Keratinocyte (primary cell): Measurements from ENCODE around the gene CKS1B. TPM values are rescaled to one million over a fixed set of nuclear protein-coding genes. Genes with fewer than 3 reads are reported as not detected.

Source experiments
- DNase-seq: peaks from one replicate; pipeline ENCODE4 v3.0.0-alpha.2; 2011; ENCODE audit warnings: low read depth, missing footprints, low spot score
- FAIRE-seq: peaks from 2 replicates; lab custom pipeline; 2011; peaks lifted over from hg19 to GRCh38; lab: Jason Lieb, UNC
- H2AFZ ChIP-seq: 2 replicates; pipeline ENCODE4 v1.6.0; 2012; ENCODE audit warnings: low read length, control low read depth, inconsistent platforms; ENCODE audit not compliant: control insufficient read depth
- H3K27ac ChIP-seq: 2 replicates; pipeline ENCODE4 v1.5.1; 2011; ENCODE audit warnings: low read length; ENCODE audit not compliant: control insufficient read depth, insufficient read depth
- H3K27me3 ChIP-seq: 3 replicates; pipeline ENCODE4 v1.6.0; 2011; ENCODE audit warnings: low read length; ENCODE audit not compliant: control insufficient read depth, insufficient read depth; ENCODE audit errors: extremely low read depth
- H3K36me3 ChIP-seq, 2 experiments: 2 replicates in 1 of 2; 3 replicates in 1 of 2; pipeline ENCODE4 v1.5.1; 2011; ENCODE audit warnings: low read length in 2 of 2, mild to moderate bottlenecking in 1 of 2; ENCODE audit not compliant: control insufficient read depth in 2 of 2, insufficient read depth in 2 of 2; ENCODE audit errors: extremely low read depth in 1 of 2
- H3K4me1 ChIP-seq: 3 replicates; pipeline ENCODE4 v1.5.1; 2011; ENCODE audit warnings: low read length; ENCODE audit not compliant: control insufficient read depth, insufficient read depth; ENCODE audit errors: extremely low read depth
- H3K4me2 ChIP-seq: 3 replicates; pipeline ENCODE4 v1.6.0; 2011; ENCODE audit warnings: low read depth, low read length; ENCODE audit not compliant: control insufficient read depth, insufficient read depth; ENCODE audit errors: extremely low read depth
- H3K4me3 ChIP-seq, 3 experiments: fragments of 200-600 bp in 1 of 3; sonication (generic) in 1 of 3; 2 replicates in 2 of 3; 3 replicates in 1 of 3; pipeline ENCODE4 v1.5.1; 2011 to 2016; ENCODE audit warnings: low read length in 3 of 3, mild to moderate bottlenecking in 3 of 3, control low read depth in 2 of 3, inconsistent platforms in 1 of 3, low read depth in 1 of 3, mixed read lengths in 1 of 3, mixed run types in 1 of 3, moderate library complexity in 1 of 3; ENCODE audit not compliant: control insufficient read depth in 2 of 3, insufficient read depth in 2 of 3; ENCODE audit errors: extremely low read depth in 1 of 3
- H3K79me2 ChIP-seq: 2 replicates; pipeline ENCODE4 v1.6.0; 2012; ENCODE audit warnings: low read length; ENCODE audit not compliant: control insufficient read depth, insufficient read depth
- H3K9ac ChIP-seq: 3 replicates; pipeline ENCODE4 v1.6.0; 2011; ENCODE audit warnings: low read length; ENCODE audit not compliant: control insufficient read depth, insufficient read depth; ENCODE audit errors: extremely low read depth
- H3K9me1 ChIP-seq: 3 replicates; pipeline ENCODE4 v1.6.0; 2011; ENCODE audit warnings: low read length; ENCODE audit not compliant: control insufficient read depth, insufficient read depth; ENCODE audit errors: extremely low read depth
- H3K9me3 ChIP-seq: 2 replicates; pipeline ENCODE4 v1.5.1; 2012; ENCODE audit warnings: low read depth, low read length; ENCODE audit not compliant: control insufficient read depth
- H4K20me1 ChIP-seq: 3 replicates; pipeline ENCODE4 v1.6.0; 2011; ENCODE audit warnings: low read length; ENCODE audit not compliant: control insufficient read depth, insufficient read depth; ENCODE audit errors: extremely low read depth
- EZH2 ChIP-seq: IDR thresholded peaks from one replicate; pipeline ENCODE4 v1.6.1; 2012; ENCODE audit warnings: inconsistent platforms, mild to moderate bottlenecking, low read length, moderate library complexity
- dilution Hi-C: fragments of 300-500 bp; cut with MboI; formaldehyde crosslinking; loops from one replicate; pipeline ENCODE4 v1.7.0; 2020; ENCODE audit warnings: low sequenced_read_pairs; ENCODE audit not compliant: extremely low pct_ligation_motif_present
- polyA plus RNA-seq, 5 experiments: library from polyadenylated mRNA; depleted of rRNA in 3 of 5; stranded (reverse) in 3 of 5; stranded (forward) in 1 of 5; unstranded in 1 of 5; fragments of >200 nt; gene quantifications; 1 replicate in 1 of 5; 2 replicates in 3 of 5; 3 replicates in 1 of 5; pipeline versions ENCODE4 v1.2.1 to v1.2.3, GENCODE V29; 2011 to 2012; ENCODE audit warnings: missing spikeins in 2 of 5, low read depth in 1 of 5, low replicate concordance in 1 of 5
- TF ChIP-seq, protein P1 (sequence below), 3 experiments: IDR thresholded peaks in 1 of 3; conservative IDR thresholded peaks in 1 of 3; optimal IDR thresholded peaks in 1 of 3; 2 replicates in 2 of 3; 3 replicates in 1 of 3; pipeline versions ENCODE3 to v1.5.1; 2011; ENCODE audit warnings: low read length in 3 of 3, mild to moderate bottlenecking in 3 of 3, moderate library complexity in 2 of 3, control low read depth in 1 of 3, inconsistent platforms in 1 of 3; ENCODE audit not compliant: insufficient read depth in 2 of 3; ENCODE audit errors: extremely low read depth in 1 of 3

The CKS1B gene
- polyA plus RNA-seq, 1 donor (not counting 4 experiments of a cell fraction or from before 2014, with no cell fraction given) = 300 TPM

DNA sequence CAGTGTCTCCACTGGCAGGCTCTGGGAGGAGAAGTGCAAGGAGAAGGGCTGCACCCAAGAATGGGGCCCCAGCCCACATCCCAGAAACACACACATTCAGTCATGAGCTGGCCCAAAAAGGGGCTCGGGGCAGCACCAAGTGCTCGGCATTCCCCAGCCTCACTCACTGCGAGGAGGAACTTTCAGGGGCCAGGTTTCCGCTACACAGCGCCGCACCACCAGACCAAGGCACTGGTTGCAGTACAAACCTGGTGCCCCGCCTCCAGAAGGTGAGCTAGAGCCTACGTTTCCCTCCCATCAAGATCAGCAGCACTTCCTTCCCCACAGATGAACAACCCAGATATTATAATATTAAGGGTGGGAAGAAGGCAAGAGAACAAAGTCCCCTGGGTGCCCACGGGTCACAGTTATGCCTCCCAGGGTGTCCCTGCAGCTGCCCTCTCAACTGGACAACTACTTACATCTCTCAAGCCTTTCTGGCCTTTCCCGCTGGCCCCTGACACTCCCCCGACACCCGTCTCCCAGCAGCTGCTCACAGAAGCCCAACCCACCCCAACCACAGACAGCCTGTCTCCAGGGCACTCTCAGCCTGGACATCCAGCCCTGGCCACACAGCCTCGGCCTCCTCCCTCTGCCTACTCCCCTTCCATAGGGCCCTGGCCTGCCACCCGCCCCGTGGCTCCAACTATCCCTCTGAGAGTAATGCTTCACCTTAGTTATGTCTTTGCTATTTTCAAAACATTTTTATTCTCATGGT is 22.4 kb upstream of the CKS1B start:
- DNase-seq (no peak), FAIRE-seq (no peak)
- H3K79me2 ChIP-seq = no peaks in the 10 kb centered on the region
- H3K36me3 ChIP-seq = peaks cover 0 to 13% of the 10 kb centered on the region in 2 experiments
- no peak overlapping the region for H2AFZ ChIP-seq
- H3K4me2 ChIP-seq = no peak overlapping the region
- no peak overlapping the region for H3K4me3 ChIP-seq
- no peaks in the 10 kb centered on the region for H3K27me3 ChIP-seq
- no peaks in the 10 kb centered on the region for H4K20me1 ChIP-seq
- TF ChIP-seq, protein P1, sequence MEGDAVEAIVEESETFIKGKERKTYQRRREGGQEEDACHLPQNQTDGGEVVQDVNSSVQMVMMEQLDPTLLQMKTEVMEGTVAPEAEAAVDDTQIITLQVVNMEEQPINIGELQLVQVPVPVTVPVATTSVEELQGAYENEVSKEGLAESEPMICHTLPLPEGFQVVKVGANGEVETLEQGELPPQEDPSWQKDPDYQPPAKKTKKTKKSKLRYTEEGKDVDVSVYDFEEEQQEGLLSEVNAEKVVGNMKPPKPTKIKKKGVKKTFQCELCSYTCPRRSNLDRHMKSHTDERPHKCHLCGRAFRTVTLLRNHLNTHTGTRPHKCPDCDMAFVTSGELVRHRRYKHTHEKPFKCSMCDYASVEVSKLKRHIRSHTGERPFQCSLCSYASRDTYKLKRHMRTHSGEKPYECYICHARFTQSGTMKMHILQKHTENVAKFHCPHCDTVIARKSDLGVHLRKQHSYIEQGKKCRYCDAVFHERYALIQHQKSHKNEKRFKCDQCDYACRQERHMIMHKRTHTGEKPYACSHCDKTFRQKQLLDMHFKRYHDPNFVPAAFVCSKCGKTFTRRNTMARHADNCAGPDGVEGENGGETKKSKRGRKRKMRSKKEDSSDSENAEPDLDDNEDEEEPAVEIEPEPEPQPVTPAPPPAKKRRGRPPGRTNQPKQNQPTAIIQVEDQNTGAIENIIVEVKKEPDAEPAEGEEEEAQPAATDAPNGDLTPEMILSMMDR (optimal IDR thresholded peaks at IDR 0.05 in 1 of 3, IDR thresholded peaks at IDR 0.05 in 1 of 3, conservative IDR thresholded peaks at IDR 0.05 in 1 of 3; ENCODE audit: extremely low read depth in 1 of 3, insufficient read depth in 2 of 3, low read length in 3 of 3) = no peak
- TF ChIP-seq EZH2 = no peak
- H3K9me1 ChIP-seq = no peaks in the 10 kb centered on the region
- H3K4me1 ChIP-seq = peaks cover 13% of the 10 kb centered on the region
- no peaks in the 10 kb centered on the region for H3K9me3 ChIP-seq
- dilution Hi-C loops = no loop called here
- H3K27ac ChIP-seq = no peak overlapping the region
- H3K9ac ChIP-seq = no peak overlapping the region

DNA sequence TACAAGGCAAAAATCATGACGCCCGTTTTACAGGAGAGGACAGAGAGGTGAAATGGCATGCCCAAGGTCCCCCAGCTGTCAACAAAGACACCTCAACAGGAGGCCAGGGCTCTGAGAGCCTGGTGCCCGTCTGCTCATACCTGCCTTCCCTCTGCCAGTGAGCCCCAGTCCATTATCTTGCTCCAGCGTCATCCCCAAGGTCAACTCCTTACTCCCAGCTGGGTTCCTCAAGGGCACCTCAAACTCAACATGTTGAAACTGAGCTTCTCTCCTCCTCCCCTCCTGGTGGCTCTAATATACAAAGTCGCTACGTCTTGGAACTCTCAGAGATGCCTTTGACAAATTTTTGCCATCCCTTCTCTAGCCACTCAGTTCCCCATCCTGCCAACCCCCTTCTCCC is 21.8 kb upstream of the CKS1B start:
- no peaks in the 10 kb centered on the region for H3K79me2 ChIP-seq
- TF ChIP-seq, protein P1 (optimal IDR thresholded peaks at IDR 0.05 in 1 of 3, IDR thresholded peaks at IDR 0.05 in 1 of 3, conservative IDR thresholded peaks at IDR 0.05 in 1 of 3; ENCODE audit: extremely low read depth in 1 of 3, insufficient read depth in 2 of 3, low read length in 3 of 3) = no peak
- TF ChIP-seq EZH2 = no peak
- dilution Hi-C loops = no loop called here
- H3K9me3 ChIP-seq = no peaks in the 10 kb centered on the region
- peaks cover 19% of the 10 kb centered on the region for H3K4me1 ChIP-seq
- H3K27me3 ChIP-seq = no peaks in the 10 kb centered on the region
- H2AFZ ChIP-seq = no peak overlapping the region
- DNase-seq (no peak), FAIRE-seq (no peak)
- H3K9me1 ChIP-seq = no peaks in the 10 kb centered on the region
- H4K20me1 ChIP-seq = no peaks in the 10 kb centered on the region
- H3K36me3 ChIP-seq = peaks cover 2 to 11% of the 10 kb centered on the region in 2 experiments
- no peak overlapping the region for H3K4me2 ChIP-seq
- no peak overlapping the region for H3K4me3 ChIP-seq
- no peak overlapping the region for H3K9ac ChIP-seq
- no peak overlapping the region for H3K27ac ChIP-seq
